Measurements from ENCODE around the gene KLHL7.
"Not testable (repeated sequence)": the region's sequence is repeated elsewhere in the genome, so short reads cannot be mapped to it uniquely, and the experiment has no call there.

The KLHL7 gene

GRCh38 chr7:23108995-23109394 is 3.4 kb downstream of the KLHL7 start:
- FAIRE-seq, result no peak

DNA sequence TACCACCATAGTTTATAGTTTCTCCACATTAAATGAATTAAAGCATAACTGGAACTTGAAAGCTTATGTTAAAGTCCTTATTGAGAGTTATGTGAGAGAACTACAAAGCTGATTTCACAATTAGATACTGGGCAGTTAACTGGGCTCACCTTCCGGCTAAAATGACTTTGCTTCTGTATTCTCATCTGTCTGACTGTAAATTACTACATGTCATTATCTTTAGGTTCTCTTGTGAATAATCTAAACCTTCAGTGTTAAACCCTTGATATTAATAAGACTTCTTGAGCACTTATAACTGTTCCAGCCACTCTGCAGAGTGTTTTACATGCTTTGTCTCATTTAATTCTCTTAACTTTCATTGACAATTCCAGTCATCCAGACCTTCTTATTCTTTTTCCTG is 3.9 kb downstream of the KLHL7 start:
- FAIRE-seq, result no peak

GRCh38 chr7:23114896-23115295 is 9.3 kb downstream of the KLHL7 start:
- FAIRE-seq, result peak; percentile 30

GRCh38 chr7:23115991-23116390 is 10.4 kb downstream of the KLHL7 start:
- FAIRE-seq, result no peak

DNA sequence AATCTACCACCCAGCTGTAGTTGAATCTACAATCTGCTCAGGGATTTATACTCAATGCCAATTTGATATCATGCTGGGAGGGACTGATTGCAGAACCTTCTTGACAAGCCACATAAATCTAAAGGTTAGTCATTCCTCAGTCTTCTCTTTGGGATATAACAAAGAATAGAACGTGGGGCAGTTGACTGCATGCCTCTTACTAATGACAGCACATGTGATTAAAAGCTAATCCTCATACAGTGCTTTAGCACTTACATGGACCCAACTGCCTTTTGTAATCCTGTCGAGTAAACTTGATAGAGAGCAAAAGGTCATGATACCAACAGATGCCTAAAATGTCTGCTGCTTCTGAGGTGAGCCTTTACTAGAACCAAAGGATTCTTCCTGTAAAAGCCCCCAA is 12.3 kb downstream of the KLHL7 start:
- no peak for FAIRE-seq

GRCh38 chr7:23120106-23120505 is 14.5 kb downstream of the KLHL7 start:
- FAIRE-seq, result peak; percentile 53

DNA sequence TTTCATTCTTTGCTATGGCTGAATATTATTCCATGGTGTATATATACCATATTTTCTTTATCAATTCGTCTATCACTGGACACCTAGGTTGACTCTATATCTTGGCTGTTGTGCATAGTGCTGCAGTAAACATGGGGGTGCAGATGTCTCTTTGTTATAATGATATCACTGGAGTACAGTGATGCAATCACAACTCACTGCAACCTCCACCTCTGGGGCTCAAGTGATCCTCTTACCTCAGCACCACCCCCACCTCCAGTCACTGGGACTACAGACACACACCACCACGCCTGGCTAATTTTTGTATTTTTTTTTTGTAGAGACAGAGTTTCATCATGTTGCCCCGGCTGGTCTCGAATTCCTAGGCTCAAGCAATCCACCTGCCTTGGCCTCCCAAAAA is 15.6 kb downstream of the KLHL7 start:
- no peak for FAIRE-seq

- FAIRE-seq, result no peak
These were observed 17.4 kb downstream of the KLHL7 start for GRCh38 chr7:23123007-23123406.

GRCh38 chr7:23123465-23123864 is 17.9 kb downstream of the KLHL7 start:
- peak; percentile 72 for FAIRE-seq

GRCh38 chr7:23129036-23129435 is 23.5 kb downstream of the KLHL7 start:
- no peak for FAIRE-seq

DNA sequence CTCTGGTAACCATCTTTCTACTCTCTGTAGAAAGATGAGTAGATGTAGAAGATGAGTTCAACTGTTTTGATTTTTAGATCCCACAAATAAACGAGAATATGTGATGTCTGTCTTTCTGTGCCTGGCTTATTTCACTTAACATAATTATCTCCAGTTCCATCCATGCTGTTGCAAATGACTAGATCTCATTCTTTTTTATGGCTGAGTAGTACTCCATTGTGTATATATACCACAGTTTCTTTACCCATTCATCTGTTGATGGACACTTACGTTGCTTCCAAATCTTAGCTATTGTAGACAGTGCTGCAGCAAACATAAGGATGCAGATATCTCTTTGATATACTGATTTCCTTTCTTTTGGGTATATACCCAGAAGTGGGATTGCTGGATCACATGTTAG is 26.2 kb downstream of the KLHL7 start:
- not testable (repeated sequence) for FAIRE-seq

DNA sequence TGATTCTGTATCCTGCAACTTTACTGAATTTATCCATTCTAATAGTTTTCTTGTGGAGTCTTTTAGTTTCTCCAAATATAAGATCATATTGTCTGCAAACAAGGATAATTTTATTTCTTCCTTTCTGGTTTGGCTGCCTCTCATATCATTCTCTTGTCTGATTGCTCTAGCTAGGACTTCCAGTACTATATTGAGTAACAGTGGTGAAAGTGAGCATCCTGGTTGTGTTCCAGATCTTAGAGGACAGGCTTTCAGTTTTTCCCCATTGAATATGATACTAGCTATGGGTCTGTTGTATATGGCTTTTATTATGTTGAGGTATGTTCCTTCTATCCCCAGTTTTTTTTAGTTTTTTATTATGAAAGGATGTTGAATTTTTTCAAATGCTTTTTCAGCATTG is 28.2 kb downstream of the KLHL7 start:
- FAIRE-seq, result peak; percentile 28

GRCh38 chr7:23135755-23136154 is 30.2 kb downstream of the KLHL7 start:
- no peak for FAIRE-seq

GRCh38 chr7:23136216-23136615 is 30.6 kb downstream of the KLHL7 start:
- FAIRE-seq, result peak; percentile 19

- FAIRE-seq, result no peak
These were observed 52.1 kb downstream of the KLHL7 start for GRCh38 chr7:23157679-23158078.

DNA sequence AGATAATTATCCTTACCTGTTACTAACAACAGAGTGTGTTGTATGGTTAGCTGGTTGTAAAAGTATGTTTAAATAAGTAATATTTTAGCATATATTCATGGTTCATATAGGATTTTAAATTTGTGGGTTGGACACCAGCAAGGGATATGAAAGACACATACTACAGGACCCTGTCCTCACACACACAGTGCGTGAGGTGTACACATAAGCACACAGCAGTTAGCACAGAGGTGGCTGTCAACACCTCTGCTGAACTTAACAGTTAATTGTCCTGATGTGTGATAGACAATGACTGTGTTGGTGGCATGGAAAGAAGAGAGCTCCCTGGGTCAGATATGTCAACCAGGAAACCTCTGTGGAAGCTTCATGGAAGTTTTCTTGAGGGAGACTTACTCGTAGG is 53.0 kb downstream of the KLHL7 start:
- FAIRE-seq, result no peak

DNA sequence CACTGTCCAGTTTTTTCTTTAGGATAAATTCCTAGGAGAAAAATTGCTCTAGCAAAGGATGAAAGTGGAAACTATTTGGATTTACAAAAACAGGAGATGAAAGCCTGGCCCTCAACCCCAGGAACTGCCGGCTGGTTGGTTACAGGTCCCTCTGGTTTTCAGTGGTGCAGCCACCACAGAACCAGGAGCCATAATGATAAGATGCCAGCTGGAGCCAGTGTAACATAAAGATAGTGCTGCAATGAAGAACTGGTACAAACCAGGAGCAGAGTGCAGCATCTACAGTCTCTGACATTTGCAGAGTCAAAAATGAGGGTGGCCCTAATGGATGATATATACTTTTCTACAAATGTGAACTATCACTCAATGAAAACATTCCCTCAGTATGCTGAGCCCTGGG is 55.9 kb downstream of the KLHL7 start:
- FAIRE-seq, result no peak

DNA sequence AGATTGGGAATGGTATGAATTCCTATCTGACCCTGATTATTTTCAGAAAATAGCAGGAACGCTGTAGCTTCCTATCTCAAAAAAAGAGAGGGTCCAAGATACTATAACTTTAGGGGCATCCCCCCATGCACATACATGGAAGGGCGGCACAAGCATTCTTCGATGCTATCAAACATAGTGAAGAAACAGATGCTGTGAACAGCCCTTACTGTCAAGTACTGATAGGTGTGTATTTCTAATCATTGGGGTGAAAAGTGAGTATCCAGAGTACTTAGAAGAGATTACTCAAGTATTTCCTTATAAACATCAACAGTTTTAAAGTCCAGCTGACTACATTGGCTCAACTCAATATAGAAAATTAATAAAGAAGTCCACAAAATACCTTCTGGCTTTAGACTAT is 59.3 kb downstream of the KLHL7 start:
- no peak for FAIRE-seq

GRCh38 chr7:23165316-23165715 is 59.7 kb downstream of the KLHL7 start:
- no peak for FAIRE-seq

DNA sequence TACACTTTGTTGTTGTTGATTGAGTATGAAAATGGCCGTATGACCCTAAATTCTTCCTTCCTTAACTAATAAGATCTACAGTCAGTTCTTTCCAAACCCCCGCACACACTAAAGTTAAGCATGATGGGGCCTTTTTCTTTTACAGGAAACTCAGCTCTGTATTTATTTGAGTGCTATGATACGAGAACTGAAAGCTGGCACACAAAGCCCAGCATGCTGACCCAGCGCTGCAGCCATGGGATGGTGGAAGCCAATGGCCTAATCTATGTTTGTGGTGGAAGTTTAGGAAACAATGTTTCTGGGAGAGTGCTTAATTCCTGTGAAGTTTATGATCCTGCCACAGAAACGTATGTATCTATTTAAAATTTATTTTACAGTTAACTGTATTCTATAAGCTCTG is 62.1 kb downstream of the KLHL7 start:
- FAIRE-seq, result no peak

DNA sequence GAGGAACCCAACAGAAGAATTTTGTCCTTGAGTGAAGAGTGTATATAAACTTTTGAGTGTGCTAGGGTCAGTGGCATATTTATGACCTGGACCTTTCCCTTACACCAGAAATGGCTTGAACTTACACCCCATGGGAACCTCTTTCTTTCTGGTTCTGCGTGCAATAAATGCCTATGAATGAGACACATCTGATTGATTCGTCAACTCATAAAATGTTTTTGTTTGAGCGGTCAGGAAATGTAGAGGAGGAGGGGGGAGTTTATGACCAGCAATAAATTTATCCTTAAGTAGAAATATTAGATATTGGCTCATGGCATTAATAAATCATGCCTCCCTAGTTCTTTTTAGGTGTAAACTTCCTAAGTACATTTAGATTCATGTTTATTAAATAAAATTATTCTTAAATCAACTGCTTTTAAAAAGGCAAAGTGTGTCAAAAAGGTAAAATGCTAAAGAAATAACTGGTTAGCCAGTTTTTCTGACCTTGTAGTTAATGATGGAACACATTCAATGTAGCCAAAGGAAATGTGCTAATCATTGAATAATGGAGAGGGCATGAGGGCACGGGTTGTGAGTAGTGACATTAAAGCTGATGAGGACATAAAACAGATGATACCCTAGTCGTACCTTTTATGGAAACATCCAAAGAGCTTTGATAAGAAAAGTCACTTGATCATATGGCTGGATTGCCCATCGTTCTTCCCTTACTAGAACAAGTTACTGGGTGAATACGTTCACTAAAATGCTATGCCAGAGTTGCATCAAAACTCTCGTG is 62.7 kb downstream of the KLHL7 start:
- FAIRE-seq, result peak; percentile 44

GRCh38 chr7:23175938-23176337 is 70.4 kb downstream of the KLHL7 start:
- FAIRE-seq, result no peak

DNA sequence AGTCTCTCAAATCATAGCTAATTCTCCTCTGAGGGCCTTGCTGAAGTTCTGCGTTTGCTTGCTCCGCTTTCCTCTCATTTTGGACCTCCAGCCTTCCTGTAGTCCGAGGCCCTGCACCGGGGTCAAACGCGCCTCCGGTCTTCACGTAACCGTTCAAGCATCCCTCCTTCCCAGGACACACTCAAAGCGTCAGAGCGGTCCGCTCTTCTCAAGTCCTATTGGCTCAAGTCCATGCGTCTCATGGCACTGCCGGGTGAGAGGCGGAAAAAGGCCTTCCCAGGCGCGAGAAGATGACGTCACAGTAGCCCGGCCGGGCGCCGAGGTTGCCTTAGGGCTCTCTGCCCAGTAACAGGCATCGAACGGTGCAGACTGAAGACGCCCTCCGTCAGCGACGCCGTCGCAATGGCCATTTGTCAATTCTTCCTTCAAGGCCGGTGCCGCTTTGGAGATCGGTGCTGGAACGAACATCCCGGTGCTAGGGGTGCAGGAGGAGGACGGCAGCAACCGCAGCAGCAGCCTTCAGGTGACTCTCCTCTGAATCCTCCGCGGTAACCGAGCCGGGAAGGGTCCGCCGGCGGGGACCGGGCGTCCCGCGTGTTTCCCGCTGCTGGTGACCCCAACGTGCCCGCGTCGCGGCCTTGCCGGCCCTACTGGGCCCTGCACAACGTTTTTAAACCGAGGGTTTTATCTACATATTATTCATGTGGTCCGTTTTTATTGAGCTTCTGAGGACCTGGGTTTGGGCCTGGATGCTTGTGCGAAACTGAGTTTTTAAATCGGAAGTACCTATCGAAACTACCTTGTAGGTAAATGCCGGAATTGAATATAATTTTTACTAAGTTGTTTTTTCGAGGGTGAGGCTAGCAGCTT is 76.3 kb downstream of the KLHL7 start, which contains the start of gene NUP42:
Gene NUP42, plus strand, starts transcription at position 365 of the 870 bp plus-strand sequence. Its CDS starts 38 bp downstream, at position 403.
- FAIRE-seq, result peak; percentile 100
